ENCODE data around the gene PGK1. TPM values are rescaled to one million over a fixed set of nuclear protein-coding genes. Genes with fewer than 3 reads are reported as not detected.
A peak's percentile ranks its signal among the peaks of the same experiment; 100 is the strongest.

PGK1 gene
- total RNA-seq, 1 experiment from 2014 or later, result 607 TPM

DNA sequence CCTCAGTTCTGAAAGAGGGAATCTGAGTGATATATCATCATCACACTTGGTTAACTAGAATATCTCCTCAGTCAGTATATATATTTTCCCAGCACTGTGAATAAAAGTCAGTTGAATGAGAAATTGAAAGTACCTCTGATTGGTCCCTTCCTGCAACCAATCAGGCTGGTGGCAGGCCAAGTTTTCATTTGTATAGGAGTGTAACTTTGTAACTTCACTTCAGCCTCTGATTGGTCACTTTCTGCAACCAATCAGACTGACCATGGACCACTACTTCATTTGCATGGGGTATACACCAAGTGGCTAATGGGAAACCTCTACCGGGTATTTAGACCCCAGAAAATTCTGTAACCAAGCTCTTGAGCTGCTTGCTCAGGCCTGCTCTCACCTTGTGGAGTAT is 2.0 kb upstream of the PGK1 start:
- DNase-seq (ENCODE audit: low spot score), result no peak
- H3K4me1 Mint-ChIP-seq, result peaks cover 17% of the 10 kb centered on the region
- POLR2A ChIA-PET, result no interaction called here
- no peak for ATAC-seq
- TF ChIP-seq STAT6 (CRISPR knock-in tag; conservative IDR thresholded peaks at IDR 0.05; ENCODE audit: low read depth) (no peak), ZNF396 (CRISPR knock-in tag; IDR thresholded peaks at IDR 0.05; ENCODE audit: borderline replicate concordance) (no peak), ETV6 (CRISPR knock-in tag; IDR thresholded peaks at IDR 0.05) (no peak)
- no peaks in the 10 kb centered on the region for H3K9me3 Mint-ChIP-seq
- H3K4me3 Mint-ChIP-seq, result no peak overlapping the region
- peaks cover 22% of the 10 kb centered on the region for H3K36me3 Mint-ChIP-seq
- H3K27me3 Mint-ChIP-seq (ENCODE audit: low read depth), result 0 out of 2 replicates have a peak, but pooled peaks cover 4% of the 10 kb centered on the region
- no peak overlapping the region for H3K27ac Mint-ChIP-seq
- CTCF ChIA-PET, result interaction anchor here (1.4 kb wide), 1 partner anchor 10 kb away, joined by 5 read pairs; no protein-coding TSS in a partner anchor

DNA sequence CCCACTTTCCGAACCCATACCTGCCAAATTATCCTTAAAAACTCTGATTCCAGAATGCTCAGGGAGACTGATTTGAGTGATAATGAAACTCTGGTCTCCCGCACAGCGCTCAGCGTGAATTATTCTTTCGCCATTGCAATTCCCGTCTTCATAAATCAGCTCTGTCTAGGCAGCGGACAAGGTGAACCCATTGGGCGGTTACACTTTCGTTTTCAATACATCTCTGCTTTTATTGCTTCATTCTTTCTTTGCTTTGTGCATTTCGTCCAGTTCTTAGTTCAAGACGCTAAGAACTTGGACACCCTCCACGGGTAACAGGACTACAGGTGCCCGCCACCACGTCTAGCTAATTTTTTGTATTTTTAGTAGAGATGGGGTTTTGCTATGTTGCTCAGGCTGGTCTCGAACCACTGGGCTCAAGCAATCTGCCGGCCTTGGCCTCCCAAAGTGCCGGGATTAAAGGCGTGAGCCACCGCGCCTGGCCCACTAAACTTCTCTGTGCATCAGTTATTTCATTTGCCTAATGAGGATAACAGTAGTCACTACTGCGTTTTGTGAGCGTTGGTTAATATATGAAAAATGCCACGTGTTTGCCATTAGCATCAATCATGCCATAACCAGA is 936 bp upstream of the PGK1 start:
- Mint-ChIP-seq H3K36me3 (peaks cover 32% of the 10 kb centered on the region), H3K9me3 (no peaks in the 10 kb centered on the region)

More for the DNA sequence above, 936 bp upstream of the PGK1 start:
- Mint-ChIP-seq H3K4me3 (peak overlapping the region; percentile 96), H3K27me3 (ENCODE audit: low read depth) (0 out of 2 replicates have a peak, but pooled peaks cover 4% of the 10 kb centered on the region), H3K4me1 (peaks cover 27% of the 10 kb centered on the region), H3K27ac (peak overlapping the region; percentile 92)
- TF ChIP-seq, protein P1, sequence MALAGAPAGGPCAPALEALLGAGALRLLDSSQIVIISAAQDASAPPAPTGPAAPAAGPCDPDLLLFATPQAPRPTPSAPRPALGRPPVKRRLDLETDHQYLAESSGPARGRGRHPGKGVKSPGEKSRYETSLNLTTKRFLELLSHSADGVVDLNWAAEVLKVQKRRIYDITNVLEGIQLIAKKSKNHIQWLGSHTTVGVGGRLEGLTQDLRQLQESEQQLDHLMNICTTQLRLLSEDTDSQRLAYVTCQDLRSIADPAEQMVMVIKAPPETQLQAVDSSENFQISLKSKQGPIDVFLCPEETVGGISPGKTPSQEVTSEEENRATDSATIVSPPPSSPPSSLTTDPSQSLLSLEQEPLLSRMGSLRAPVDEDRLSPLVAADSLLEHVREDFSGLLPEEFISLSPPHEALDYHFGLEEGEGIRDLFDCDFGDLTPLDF (CRISPR knock-in tag; IDR thresholded peaks at IDR 0.05), result no peak
- TF ChIP-seq HMGA2 (CRISPR knock-in tag; IDR thresholded peaks at IDR 0.05) (no peak), RELA (CRISPR knock-in tag; IDR thresholded peaks at IDR 0.05; ENCODE audit: borderline replicate concordance) (no peak), CTCF (IDR thresholded peaks at IDR 0.05) (no peak), ZNF317 (CRISPR knock-in tag; IDR thresholded peaks at IDR 0.05; ENCODE audit: borderline replicate concordance, low read depth) (no peak), OVOL2 (CRISPR knock-in tag; IDR thresholded peaks at IDR 0.05; ENCODE audit: borderline replicate concordance) (no peak), FOXP4 (CRISPR knock-in tag; IDR thresholded peaks at IDR 0.05) (no peak), ZNF423 (CRISPR knock-in tag; IDR thresholded peaks at IDR 0.05) (no peak), CREM (CRISPR knock-in tag; IDR thresholded peaks at IDR 0.05) (no peak), SOX15 (CRISPR knock-in tag; IDR thresholded peaks at IDR 0.05) (no peak), IRF2 (CRISPR knock-in tag; IDR thresholded peaks at IDR 0.05; ENCODE audit: borderline replicate concordance, low read depth) (no peak), ZNF121 (CRISPR knock-in tag; IDR thresholded peaks at IDR 0.05) (no peak), ZNF263 (CRISPR knock-in tag; IDR thresholded peaks at IDR 0.05; ENCODE audit: low read depth) (no peak), ELF4 (CRISPR knock-in tag; IDR thresholded peaks at IDR 0.05; ENCODE audit: low read depth) (no peak)
- TF ChIP-seq, protein P2, sequence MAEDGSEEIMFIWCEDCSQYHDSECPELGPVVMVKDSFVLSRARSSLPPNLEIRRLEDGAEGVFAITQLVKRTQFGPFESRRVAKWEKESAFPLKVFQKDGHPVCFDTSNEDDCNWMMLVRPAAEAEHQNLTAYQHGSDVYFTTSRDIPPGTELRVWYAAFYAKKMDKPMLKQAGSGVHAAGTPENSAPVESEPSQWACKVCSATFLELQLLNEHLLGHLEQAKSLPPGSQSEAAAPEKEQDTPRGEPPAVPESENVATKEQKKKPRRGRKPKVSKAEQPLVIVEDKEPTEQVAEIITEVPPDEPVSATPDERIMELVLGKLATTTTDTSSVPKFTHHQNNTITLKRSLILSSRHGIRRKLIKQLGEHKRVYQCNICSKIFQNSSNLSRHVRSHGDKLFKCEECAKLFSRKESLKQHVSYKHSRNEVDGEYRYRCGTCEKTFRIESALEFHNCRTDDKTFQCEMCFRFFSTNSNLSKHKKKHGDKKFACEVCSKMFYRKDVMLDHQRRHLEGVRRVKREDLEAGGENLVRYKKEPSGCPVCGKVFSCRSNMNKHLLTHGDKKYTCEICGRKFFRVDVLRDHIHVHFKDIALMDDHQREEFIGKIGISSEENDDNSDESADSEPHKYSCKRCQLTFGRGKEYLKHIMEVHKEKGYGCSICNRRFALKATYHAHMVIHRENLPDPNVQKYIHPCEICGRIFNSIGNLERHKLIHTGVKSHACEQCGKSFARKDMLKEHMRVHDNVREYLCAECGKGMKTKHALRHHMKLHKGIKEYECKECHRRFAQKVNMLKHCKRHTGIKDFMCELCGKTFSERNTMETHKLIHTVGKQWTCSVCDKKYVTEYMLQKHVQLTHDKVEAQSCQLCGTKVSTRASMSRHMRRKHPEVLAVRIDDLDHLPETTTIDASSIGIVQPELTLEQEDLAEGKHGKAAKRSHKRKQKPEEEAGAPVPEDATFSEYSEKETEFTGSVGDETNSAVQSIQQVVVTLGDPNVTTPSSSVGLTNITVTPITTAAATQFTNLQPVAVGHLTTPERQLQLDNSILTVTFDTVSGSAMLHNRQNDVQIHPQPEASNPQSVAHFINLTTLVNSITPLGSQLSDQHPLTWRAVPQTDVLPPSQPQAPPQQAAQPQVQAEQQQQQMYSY (CRISPR knock-in tag; IDR thresholded peaks at IDR 0.05), result no peak
- TF ChIP-seq, protein P3, sequence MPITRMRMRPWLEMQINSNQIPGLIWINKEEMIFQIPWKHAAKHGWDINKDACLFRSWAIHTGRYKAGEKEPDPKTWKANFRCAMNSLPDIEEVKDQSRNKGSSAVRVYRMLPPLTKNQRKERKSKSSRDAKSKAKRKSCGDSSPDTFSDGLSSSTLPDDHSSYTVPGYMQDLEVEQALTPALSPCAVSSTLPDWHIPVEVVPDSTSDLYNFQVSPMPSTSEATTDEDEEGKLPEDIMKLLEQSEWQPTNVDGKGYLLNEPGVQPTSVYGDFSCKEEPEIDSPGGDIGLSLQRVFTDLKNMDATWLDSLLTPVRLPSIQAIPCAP (CRISPR knock-in tag; IDR thresholded peaks at IDR 0.05), result no peak
- POLR2A ChIA-PET, result no interaction called here
- CTCF ChIA-PET, result no interaction called here
- no peak for DNase-seq (ENCODE audit: low spot score)
- ATAC-seq, result no peak

Data from WTC11 (cell line).